Glutamatergic neuron (in vitro differentiated cells): ENCODE results near the gene TMEM126A. TPM values are rescaled to one million over a fixed set of nuclear protein-coding genes. Genes with fewer than 3 reads are reported as not detected.
A peak's percentile ranks its signal among the peaks of the same experiment; 100 is the strongest.

Experiments used
- DNase-seq: peaks from one replicate; pipeline ENCODE4 v3.0.0; 2022
- H3K27ac Mint-ChIP-seq: one replicate; pipeline ENCODE4 v1.8.0; 2020; ENCODE audit warnings: mild to moderate bottlenecking, mixed read lengths, inconsistent platforms; ENCODE audit not compliant: unreplicated experiment
- H3K27me3 Mint-ChIP-seq: one replicate; pipeline ENCODE4 v1.8.0; 2020; ENCODE audit warnings: mild to moderate bottlenecking, moderate library complexity, mixed read lengths, inconsistent platforms; ENCODE audit not compliant: unreplicated experiment
- H3K36me3 Mint-ChIP-seq: one replicate; pipeline ENCODE4 v1.8.0; 2020; ENCODE audit warnings: mild to moderate bottlenecking, mixed read lengths, inconsistent platforms; ENCODE audit not compliant: unreplicated experiment
- H3K4me1 Mint-ChIP-seq: one replicate; pipeline ENCODE4 v1.8.0; 2020; ENCODE audit warnings: mild to moderate bottlenecking, low read depth, mixed read lengths, inconsistent platforms; ENCODE audit not compliant: unreplicated experiment
- H3K4me3 Mint-ChIP-seq: one replicate; pipeline ENCODE4 v1.8.0; 2020; ENCODE audit warnings: mild to moderate bottlenecking, mixed read lengths, inconsistent platforms; ENCODE audit not compliant: unreplicated experiment
- H3K9me3 Mint-ChIP-seq: one replicate; pipeline ENCODE4 v1.8.0; 2020; ENCODE audit warnings: mild to moderate bottlenecking, moderate library complexity, mixed read lengths, inconsistent platforms; ENCODE audit not compliant: unreplicated experiment
- CTCF ChIP-seq: fragments of 200-600 bp; sonication (generic); IDR thresholded peaks from one replicate; pipeline ENCODE4 v1.5.0; 2021; ENCODE audit not compliant: partially characterized antibody, unreplicated experiment
- total RNA-seq: library from RNA; stranded (reverse); fragmentation: NEBNext Ultra II Directional; extraction: Animal tissue kit (Norgen Biotek cat#: 25700); gene quantifications from one replicate; pipeline ENCODE4 v1.2.1, GENCODE V29; 2021; ENCODE audit not compliant: unreplicated experiment

Gene TMEM126A
- total RNA-seq, 1 donor from 2014 or later: 19.9 TPM

GRCh38 chr11:85619499-85619898 lies 28.3 kb upstream of the TMEM126A start:
- no peak for TF ChIP-seq CTCF
- Mint-ChIP-seq H3K27me3 (no peaks in the 10 kb centered on the region), H3K36me3 (no peaks in the 10 kb centered on the region), H3K4me1 (no peaks in the 10 kb centered on the region), H3K4me3 (no peak overlapping the region), H3K27ac (no peak overlapping the region), H3K9me3 (no peaks in the 10 kb centered on the region)
- DNase-seq: no peak

GRCh38 chr11:85620256-85620655 lies 27.5 kb upstream of the TMEM126A start:
- no peaks in the 10 kb centered on the region for H3K4me1 Mint-ChIP-seq
- H3K4me3 Mint-ChIP-seq: no peak overlapping the region
- no peak overlapping the region for H3K27ac Mint-ChIP-seq
- H3K9me3 Mint-ChIP-seq: no peaks in the 10 kb centered on the region
- TF ChIP-seq CTCF: no peak
- no peak for DNase-seq
- H3K36me3 Mint-ChIP-seq: no peaks in the 10 kb centered on the region
- no peaks in the 10 kb centered on the region for H3K27me3 Mint-ChIP-seq

GRCh38 chr11:85626496-85626895 lies 21.3 kb upstream of the TMEM126A start:
- H3K4me1 Mint-ChIP-seq: peaks cover 7% of the 10 kb centered on the region
- peaks cover 2% of the 10 kb centered on the region for H3K9me3 Mint-ChIP-seq
- TF ChIP-seq CTCF: no peak
- H3K36me3 Mint-ChIP-seq: no peaks in the 10 kb centered on the region
- no peak for DNase-seq
- peaks cover 12% of the 10 kb centered on the region for H3K27me3 Mint-ChIP-seq
- H3K27ac Mint-ChIP-seq: no peak overlapping the region
- peak overlapping the region; percentile 99 for H3K4me3 Mint-ChIP-seq

- peaks cover 12% of the 10 kb centered on the region for H3K27me3 Mint-ChIP-seq
- no peak for TF ChIP-seq CTCF
- DNase-seq: no peak
- H3K36me3 Mint-ChIP-seq: no peaks in the 10 kb centered on the region
- peaks cover 2% of the 10 kb centered on the region for H3K9me3 Mint-ChIP-seq
- H3K4me1 Mint-ChIP-seq: peaks cover 7% of the 10 kb centered on the region
- H3K4me3 Mint-ChIP-seq: peak within 1 kb of the TSS; percentile 99
- peak within 1 kb of the TSS; percentile 96 for H3K27ac Mint-ChIP-seq
These were observed 20.3 kb upstream of the TMEM126A start, which contains the start of gene DLG2 for GRCh38 chr11:85627332-85627997. TSS of gene DLG2 (minus strand) at chr11:85627344.

GRCh38 chr11:85627998-85628770 lies 19.6 kb upstream of the TMEM126A start, which contains the start of gene TMEM126B:
TSS of gene TMEM126B (plus strand) at chr11:85628593. CDS start at chr11:85628608, 15 bp downstream.
- DNase-seq: peak; percentile 97
- peak within 1 kb of the TSS; percentile 99 for H3K4me3 Mint-ChIP-seq
- H3K27ac Mint-ChIP-seq: peak within 1 kb of the TSS; percentile 96
- no peak for TF ChIP-seq CTCF
- peaks cover 7% of the 10 kb centered on the region for H3K4me1 Mint-ChIP-seq
- no peaks in the 10 kb centered on the region for H3K36me3 Mint-ChIP-seq
- H3K9me3 Mint-ChIP-seq: peaks cover 2% of the 10 kb centered on the region
- H3K27me3 Mint-ChIP-seq: peaks cover 12% of the 10 kb centered on the region
